ENCODE data around the gene SUCO.

GRCh38 chr1:172497230-172497629 is 35.7 kb upstream of the SUCO start:
- TF ChIP-seq CTCF (IDR thresholded peaks at IDR 0.05) (no peak), POLR2A (IDR thresholded peaks at IDR 0.05; ENCODE audit: low read depth) (no peak)

Data from esophagus muscularis mucosa (tissue), 3 donors.